GM23338 (cell line): ENCODE measurements around the gene MSH4.

Experiments used
- CTCF ChIP-seq, 2 experiments: fragments of 200-600 bp in 1 of 2; sonication (generic) in 1 of 2; conservative IDR thresholded peaks; 2 replicates each; pipeline versions ENCODE4 v1.5.1 to v1.6.1; 2016 to 2017; ENCODE audit warnings: antibody characterized with exemption in 2 of 2, low read depth in 2 of 2, mild to moderate bottlenecking in 2 of 2, moderate library complexity in 1 of 2
- JUNB ChIP-seq: IDR thresholded peaks from one replicate; pipeline ENCODE4 v1.6.1; 2016; ENCODE audit warnings: antibody characterized with exemption; ENCODE audit not compliant: unreplicated experiment
- POLR2AphosphoS5 ChIP-seq: IDR thresholded peaks from 2 replicates; pipeline ENCODE4 v1.6.1; 2016; ENCODE audit warnings: antibody characterized with exemption, low read depth
- ZNF114 ChIP-seq: fragments of 250-450 bp; sonication (Bioruptor Pico); IDR thresholded peaks from 2 replicates; pipeline ENCODE4 v1.5.0; 2020; ENCODE audit warnings: mild to moderate bottlenecking, moderate library complexity

- no peak for TF ChIP-seq CTCF (conservative IDR thresholded peaks at IDR 0.05; ENCODE audit: low read depth in 2 of 2)
- TF ChIP-seq POLR2AphosphoS5: no peak
- no peak for TF ChIP-seq JUNB
- TF ChIP-seq ZNF114 (CRISPR knock-in tag): no peak
Observed at GRCh38 chr1:75901371-75901770, 104.7 kb downstream of the MSH4 start.
